IMR-90 (cell line): ENCODE data around the gene KLC3.

ENCODE experiments used
- CEBPB ChIP-seq: IDR thresholded peaks from 2 replicates; pipeline ENCODE4 v1.6.1; 2012; ENCODE audit warnings: low read depth, low read length, improper control_type of control experiment
- FOS ChIP-seq: fragments of 150-350 bp; IDR thresholded peaks from 2 replicates; pipeline ENCODE4 v1.6.1; 2016; ENCODE audit warnings: low read depth, low read length
- MXI1 ChIP-seq: IDR thresholded peaks from 2 replicates; pipeline ENCODE4 v1.6.1; 2012; ENCODE audit warnings: low read depth, mild to moderate bottlenecking, low read length, moderate library complexity, borderline replicate concordance
- POLR2A ChIP-seq: IDR thresholded peaks from 2 replicates; pipeline ENCODE4 v1.6.1; 2012; ENCODE audit warnings: mild to moderate bottlenecking, low read depth, low read length
- RCOR1 ChIP-seq: IDR thresholded peaks from 2 replicates; pipeline ENCODE4 v1.6.1; 2012; ENCODE audit warnings: mild to moderate bottlenecking, low read length, improper control_type of control experiment; ENCODE audit not compliant: insufficient replicate concordance
- SMC3 ChIP-seq: fragments of 150-350 bp; IDR thresholded peaks from 2 replicates; pipeline ENCODE4 v1.6.1; 2016; ENCODE audit warnings: low read depth, mild to moderate bottlenecking, antibody characterized with exemption, low read length, moderate library complexity
- TF ChIP-seq, protein P1 (sequence below): fragments of 150-350 bp; IDR thresholded peaks from 2 replicates; pipeline ENCODE4 v1.6.1; 2017; ENCODE audit warnings: mild to moderate bottlenecking, antibody characterized with exemption, low read length, low read depth
- TF ChIP-seq, protein P2 (sequence below): conservative IDR thresholded peaks from 2 replicates; pipeline ENCODE4 v1.5.1; 2012; ENCODE audit warnings: mild to moderate bottlenecking, low read depth, low read length, improper control_type of control experiment
- TF ChIP-seq, protein P3 (sequence below): fragments of 150-350 bp; IDR thresholded peaks from 2 replicates; pipeline ENCODE4 v1.6.1; 2016; ENCODE audit warnings: low read depth, mild to moderate bottlenecking, low read length, moderate library complexity, borderline replicate concordance

DNA sequence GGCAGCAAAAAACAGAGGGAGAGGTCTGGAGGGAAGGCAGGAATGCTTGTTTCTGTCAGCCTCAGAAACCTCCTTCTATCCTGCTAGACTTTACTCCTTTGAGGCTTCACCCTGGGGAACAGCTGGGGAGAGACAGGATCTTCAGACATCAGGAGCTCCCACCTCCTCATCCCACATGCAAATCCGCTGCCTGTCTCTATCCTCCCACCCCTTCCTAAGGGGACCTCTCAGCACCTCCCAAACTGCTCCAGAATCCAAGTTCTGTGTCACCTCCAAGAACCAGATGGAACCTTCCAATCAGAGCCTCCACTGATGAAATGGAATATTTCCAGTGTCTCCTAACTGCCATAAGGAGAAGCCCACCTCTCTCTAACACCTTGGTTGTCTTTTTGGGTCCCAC lies 39.6 kb downstream of the KLC3 start:
- TF ChIP-seq, protein P1, sequence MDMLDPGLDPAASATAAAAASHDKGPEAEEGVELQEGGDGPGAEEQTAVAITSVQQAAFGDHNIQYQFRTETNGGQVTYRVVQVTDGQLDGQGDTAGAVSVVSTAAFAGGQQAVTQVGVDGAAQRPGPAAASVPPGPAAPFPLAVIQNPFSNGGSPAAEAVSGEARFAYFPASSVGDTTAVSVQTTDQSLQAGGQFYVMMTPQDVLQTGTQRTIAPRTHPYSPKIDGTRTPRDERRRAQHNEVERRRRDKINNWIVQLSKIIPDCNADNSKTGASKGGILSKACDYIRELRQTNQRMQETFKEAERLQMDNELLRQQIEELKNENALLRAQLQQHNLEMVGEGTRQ, result no peak
- TF ChIP-seq, protein P2, sequence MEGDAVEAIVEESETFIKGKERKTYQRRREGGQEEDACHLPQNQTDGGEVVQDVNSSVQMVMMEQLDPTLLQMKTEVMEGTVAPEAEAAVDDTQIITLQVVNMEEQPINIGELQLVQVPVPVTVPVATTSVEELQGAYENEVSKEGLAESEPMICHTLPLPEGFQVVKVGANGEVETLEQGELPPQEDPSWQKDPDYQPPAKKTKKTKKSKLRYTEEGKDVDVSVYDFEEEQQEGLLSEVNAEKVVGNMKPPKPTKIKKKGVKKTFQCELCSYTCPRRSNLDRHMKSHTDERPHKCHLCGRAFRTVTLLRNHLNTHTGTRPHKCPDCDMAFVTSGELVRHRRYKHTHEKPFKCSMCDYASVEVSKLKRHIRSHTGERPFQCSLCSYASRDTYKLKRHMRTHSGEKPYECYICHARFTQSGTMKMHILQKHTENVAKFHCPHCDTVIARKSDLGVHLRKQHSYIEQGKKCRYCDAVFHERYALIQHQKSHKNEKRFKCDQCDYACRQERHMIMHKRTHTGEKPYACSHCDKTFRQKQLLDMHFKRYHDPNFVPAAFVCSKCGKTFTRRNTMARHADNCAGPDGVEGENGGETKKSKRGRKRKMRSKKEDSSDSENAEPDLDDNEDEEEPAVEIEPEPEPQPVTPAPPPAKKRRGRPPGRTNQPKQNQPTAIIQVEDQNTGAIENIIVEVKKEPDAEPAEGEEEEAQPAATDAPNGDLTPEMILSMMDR, result no peak
- TF ChIP-seq SMC3 (no peak), POLR2A (no peak), RCOR1 (no peak), MXI1 (no peak), CEBPB (no peak), FOS (no peak)
- TF ChIP-seq, protein P3, sequence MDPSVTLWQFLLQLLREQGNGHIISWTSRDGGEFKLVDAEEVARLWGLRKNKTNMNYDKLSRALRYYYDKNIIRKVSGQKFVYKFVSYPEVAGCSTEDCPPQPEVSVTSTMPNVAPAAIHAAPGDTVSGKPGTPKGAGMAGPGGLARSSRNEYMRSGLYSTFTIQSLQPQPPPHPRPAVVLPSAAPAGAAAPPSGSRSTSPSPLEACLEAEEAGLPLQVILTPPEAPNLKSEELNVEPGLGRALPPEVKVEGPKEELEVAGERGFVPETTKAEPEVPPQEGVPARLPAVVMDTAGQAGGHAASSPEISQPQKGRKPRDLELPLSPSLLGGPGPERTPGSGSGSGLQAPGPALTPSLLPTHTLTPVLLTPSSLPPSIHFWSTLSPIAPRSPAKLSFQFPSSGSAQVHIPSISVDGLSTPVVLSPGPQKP, result no peak
